ENCODE measurements around the gene WFDC10B.
"Not testable (repeated sequence)": the region's sequence is repeated elsewhere in the genome, so short reads cannot be mapped to it uniquely, and the experiment has no call there.

The WFDC10B gene

GRCh38 chr20:45727044-45727443 lies 22.2 kb upstream of the WFDC10B start:
- Histone ChIP-seq H3K18ac (ENCODE audit: low read length) (no peak overlapping the region), H3K4me1 (ENCODE audit: control insufficient read depth in 2 of 2, insufficient read depth in 1 of 2, low read depth in 1 of 2, low read length in 2 of 2) (no peaks in the 10 kb centered on the region), H2BK5ac (ENCODE audit: low read length) (no peak overlapping the region), H3K4ac (ENCODE audit: low read length) (no peak overlapping the region), H2AFZ (ENCODE audit: low read length) (no peak overlapping the region), H3K14ac (ENCODE audit: low read length) (no peak overlapping the region), H4K91ac (ENCODE audit: low read depth, low read length, poor library complexity) (no peak overlapping the region), H3K9ac (ENCODE audit: low read depth, low read length, poor library complexity) (no peak overlapping the region), H3K79me1 (ENCODE audit: low read depth, low read length) (no peaks in the 10 kb centered on the region), H3K27me3 (ENCODE audit: control insufficient read depth in 3 of 3, insufficient read depth in 3 of 3, low read depth in 1 of 3, low read length in 3 of 3) (peaks cover 0 to 9% (median 0%) of the 10 kb centered on the region in 3 experiments), H3K4me3 (ENCODE audit: low read length in 2 of 2) (no peak overlapping the region), H2BK120ac (ENCODE audit: low read depth, low read length) (no peak overlapping the region), H3K27ac (replicated peaks; ENCODE audit: low read length) (no peak overlapping the region), H3K23ac (ENCODE audit: low read depth, low read length, poor library complexity) (no peak overlapping the region), H3K4me2 (ENCODE audit: insufficient read depth, low read length, poor library complexity, severe bottlenecking) (no peak overlapping the region), H4K8ac (ENCODE audit: low read depth, low read length) (no peak overlapping the region), H2AK5ac (ENCODE audit: low read depth, low read length) (no peak overlapping the region), H3K36me3 (replicated peaks in 1 of 2; ENCODE audit: control insufficient read depth in 2 of 2, insufficient read depth in 2 of 2, low read length in 2 of 2) (no peaks in the 10 kb centered on the region), H3K9me3 (replicated peaks in 1 of 2; ENCODE audit: control insufficient read depth in 2 of 2, insufficient read depth in 1 of 2, low read depth in 1 of 2, low read length in 2 of 2) (peaks cover 0 to under 1% of the 10 kb centered on the region in 2 donors), H2BK15ac (ENCODE audit: low read length) (no peak overlapping the region), H2BK12ac (ENCODE audit: low read length) (no peak overlapping the region)
- WGBS, 2 donors (ENCODE audit: extremely low coverage in 2 of 2, insufficient read length in 2 of 2, insufficient replicate concordance in 1 of 2) = no CpG with 5 or more reads among the region's 2 CpGs
- DNase-seq (ENCODE audit: low spot score) = no peak

- no peak overlapping the region for H2BK15ac ChIP-seq (ENCODE audit: low read length)
- no peak overlapping the region for H3K18ac ChIP-seq (ENCODE audit: low read length)
- no peak overlapping the region for H2BK12ac ChIP-seq (ENCODE audit: low read length)
- H3K4me2 ChIP-seq (ENCODE audit: insufficient read depth, low read length, poor library complexity, severe bottlenecking) = no peak overlapping the region
- H3K27me3 ChIP-seq (ENCODE audit: control insufficient read depth in 3 of 3, insufficient read depth in 3 of 3, low read depth in 1 of 3, low read length in 3 of 3) = peaks cover 0 to 9% (median 2%) of the 10 kb centered on the region in 3 experiments
- no peak overlapping the region for H3K4ac ChIP-seq (ENCODE audit: low read length)
- H3K79me1 ChIP-seq (ENCODE audit: low read depth, low read length) = no peaks in the 10 kb centered on the region
- no peak for DNase-seq (ENCODE audit: low spot score)
- H2AK5ac ChIP-seq (ENCODE audit: low read depth, low read length) = no peak overlapping the region
- no peak overlapping the region for H3K9ac ChIP-seq (ENCODE audit: low read depth, low read length, poor library complexity)
- no peak overlapping the region for H2BK5ac ChIP-seq (ENCODE audit: low read length)
- no peak overlapping the region for H3K27ac ChIP-seq (replicated peaks; ENCODE audit: low read length)
- no peak overlapping the region for H3K23ac ChIP-seq (ENCODE audit: low read depth, low read length, poor library complexity)
- H2AFZ ChIP-seq (ENCODE audit: low read length) = no peak overlapping the region
- H2BK120ac ChIP-seq (ENCODE audit: low read depth, low read length) = no peak overlapping the region
- no peak overlapping the region for H4K8ac ChIP-seq (ENCODE audit: low read depth, low read length)
- H3K4me1 ChIP-seq (ENCODE audit: control insufficient read depth in 2 of 2, insufficient read depth in 1 of 2, low read depth in 1 of 2, low read length in 2 of 2) = no peaks in the 10 kb centered on the region
- H4K91ac ChIP-seq (ENCODE audit: low read depth, low read length, poor library complexity) = no peak overlapping the region
- H3K9me3 ChIP-seq (replicated peaks in 1 of 2; ENCODE audit: control insufficient read depth in 2 of 2, insufficient read depth in 1 of 2, low read depth in 1 of 2, low read length in 2 of 2) = no peaks in the 10 kb centered on the region
- peaks cover 0 to 2% of the 10 kb centered on the region in 2 donors for H3K36me3 ChIP-seq (replicated peaks in 1 of 2; ENCODE audit: control insufficient read depth in 2 of 2, insufficient read depth in 2 of 2, low read length in 2 of 2)
- no peak overlapping the region for H3K4me3 ChIP-seq (ENCODE audit: low read length in 2 of 2)
- no peak overlapping the region for H3K14ac ChIP-seq (ENCODE audit: low read length)
Observed at GRCh38 chr20:45725134-45725533, 20.3 kb upstream of the WFDC10B start.

- Histone ChIP-seq H3K4me1 (ENCODE audit: control insufficient read depth in 2 of 2, insufficient read depth in 1 of 2, low read depth in 1 of 2, low read length in 2 of 2) (no peaks in the 10 kb centered on the region), H2AFZ (ENCODE audit: low read length) (no peak within 1 kb of the TSS), H3K14ac (ENCODE audit: low read length) (no peak within 1 kb of the TSS), H3K4ac (ENCODE audit: low read length) (no peak within 1 kb of the TSS), H3K23ac (ENCODE audit: low read depth, low read length, poor library complexity) (no peak within 1 kb of the TSS), H3K27me3 (ENCODE audit: control insufficient read depth in 3 of 3, insufficient read depth in 3 of 3, low read depth in 1 of 3, low read length in 3 of 3) (peaks cover 0 to 9% (median 2%) of the 10 kb centered on the region in 3 experiments), H2BK5ac (ENCODE audit: low read length) (no peak within 1 kb of the TSS), H2BK15ac (ENCODE audit: low read length) (no peak within 1 kb of the TSS), H3K9ac (ENCODE audit: low read depth, low read length, poor library complexity) (no peak within 1 kb of the TSS), H3K79me1 (ENCODE audit: low read depth, low read length) (no peaks in the 10 kb centered on the region), H3K4me2 (ENCODE audit: insufficient read depth, low read length, poor library complexity, severe bottlenecking) (no peak within 1 kb of the TSS), H2AK5ac (ENCODE audit: low read depth, low read length) (no peak within 1 kb of the TSS), H3K4me3 (ENCODE audit: low read length in 2 of 2) (no peak within 1 kb of the TSS), H3K27ac (replicated peaks; ENCODE audit: low read length) (no peak within 1 kb of the TSS), H3K9me3 (replicated peaks in 1 of 2; ENCODE audit: control insufficient read depth in 2 of 2, insufficient read depth in 1 of 2, low read depth in 1 of 2, low read length in 2 of 2) (no peaks in the 10 kb centered on the region), H2BK120ac (ENCODE audit: low read depth, low read length) (no peak within 1 kb of the TSS), H3K18ac (ENCODE audit: low read length) (no peak within 1 kb of the TSS), H4K91ac (ENCODE audit: low read depth, low read length, poor library complexity) (no peak within 1 kb of the TSS), H3K36me3 (replicated peaks in 1 of 2; ENCODE audit: control insufficient read depth in 2 of 2, insufficient read depth in 2 of 2, low read length in 2 of 2) (peaks cover 0 to 2% of the 10 kb centered on the region in 2 donors), H2BK12ac (ENCODE audit: low read length) (no peak within 1 kb of the TSS), H4K8ac (ENCODE audit: low read depth, low read length) (no peak within 1 kb of the TSS)
- DNase-seq (ENCODE audit: low spot score) = no peak
- WGBS, 2 donors (ENCODE audit: extremely low coverage in 2 of 2, insufficient read length in 2 of 2, insufficient replicate concordance in 1 of 2) = no CpG with 5 or more reads among the region's 1 CpG
Observed at GRCh38 chr20:45722047-45722446, 17.2 kb upstream of the WFDC10B start, which contains the start of gene SPINT4. SPINT4 (plus strand) TSS chr20:45722347; CDS start chr20:45722368, 21 bp downstream.

GRCh38 chr20:45716141-45716688 lies 11.4 kb upstream of the WFDC10B start:
- H3K9me3 ChIP-seq (replicated peaks in 1 of 2; ENCODE audit: control insufficient read depth in 2 of 2, insufficient read depth in 1 of 2, low read depth in 1 of 2, low read length in 2 of 2); H3K4me3 ChIP-seq (ENCODE audit: low read length in 2 of 2); H2BK120ac ChIP-seq (ENCODE audit: low read depth, low read length); H2BK5ac ChIP-seq (ENCODE audit: low read length); H2BK12ac ChIP-seq (ENCODE audit: low read length); H2AFZ ChIP-seq (ENCODE audit: low read length); H3K4me1 ChIP-seq (ENCODE audit: control insufficient read depth in 2 of 2, insufficient read depth in 1 of 2, low read depth in 1 of 2, low read length in 2 of 2); H3K27ac ChIP-seq (replicated peaks; ENCODE audit: low read length); H2BK15ac ChIP-seq (ENCODE audit: low read length); H3K4ac ChIP-seq (ENCODE audit: low read length); H3K14ac ChIP-seq (ENCODE audit: low read length); H2AK5ac ChIP-seq (ENCODE audit: low read depth, low read length); H3K23ac ChIP-seq (ENCODE audit: low read depth, low read length, poor library complexity); H3K4me2 ChIP-seq (ENCODE audit: insufficient read depth, low read length, poor library complexity, severe bottlenecking); H3K9ac ChIP-seq (ENCODE audit: low read depth, low read length, poor library complexity); H3K36me3 ChIP-seq (replicated peaks in 1 of 2; ENCODE audit: control insufficient read depth in 2 of 2, insufficient read depth in 2 of 2, low read length in 2 of 2); H4K91ac ChIP-seq (ENCODE audit: low read depth, low read length, poor library complexity); H4K8ac ChIP-seq (ENCODE audit: low read depth, low read length); H3K79me1 ChIP-seq (ENCODE audit: low read depth, low read length); H3K27me3 ChIP-seq (ENCODE audit: control insufficient read depth in 3 of 3, insufficient read depth in 3 of 3, low read depth in 1 of 3, low read length in 3 of 3); DNase-seq (ENCODE audit: low spot score); H3K18ac ChIP-seq (ENCODE audit: low read length): not testable (repeated sequence)

All from neuronal stem cell (in vitro differentiated cells).